Measurements from ENCODE around the gene GPR21.
A peak's percentile ranks its signal among the peaks of the same experiment; 100 is the strongest.

Gene GPR21

GRCh38 chr9:123065196-123065595 is 31.7 kb downstream of the GPR21 start:
- peak; percentile 41 for DNase-seq

- no peak for DNase-seq
Observed at GRCh38 chr9:123067136-123067535, 33.7 kb downstream of the GPR21 start.

GRCh38 chr9:123069010-123069481 is 35.6 kb downstream of the GPR21 start:
- DNase-seq: peak; percentile 68

- DNase-seq: no peak
Observed at GRCh38 chr9:123070198-123070597, 36.7 kb downstream of the GPR21 start.

GRCh38 chr9:123072407-123072995 is 39.0 kb downstream of the GPR21 start:
- DNase-seq: no peak

GRCh38 chr9:123073441-123073840 is 40.0 kb downstream of the GPR21 start:
- no peak for DNase-seq

- DNase-seq: peak; percentile 23
Observed at GRCh38 chr9:123073991-123074422, 40.5 kb downstream of the GPR21 start.

- DNase-seq: no peak
Observed at GRCh38 chr9:123074628-123075027, 41.2 kb downstream of the GPR21 start.

- DNase-seq: no peak
Observed at GRCh38 chr9:123080444-123080843, 47.0 kb downstream of the GPR21 start.

- no peak for DNase-seq
Observed at GRCh38 chr9:123081824-123082223, 48.4 kb downstream of the GPR21 start.

- DNase-seq: no peak
Observed at GRCh38 chr9:123083680-123084079, 50.2 kb downstream of the GPR21 start.

- DNase-seq: no peak
Observed at GRCh38 chr9:123084256-123084655, 50.8 kb downstream of the GPR21 start.

All from NCI-H226 (cell line).